GM18907 (cell line): ENCODE results near the gene FRMD3.

ENCODE experiments used
- ATAC-seq: cut with Tn5 transposase; IDR thresholded peaks from one replicate; pipeline ENCODE4 v1.9.1; 2021; ENCODE audit warnings: mild to moderate bottlenecking, moderate library complexity; ENCODE audit not compliant: unreplicated experiment

Gene FRMD3

GRCh38 chr9:83435301-83435700 is 102.9 kb downstream of the FRMD3 start:
- ATAC-seq = no peak

GRCh38 chr9:83434254-83434653 is 103.9 kb downstream of the FRMD3 start:
- ATAC-seq = no peak

GRCh38 chr9:83433846-83434245 is 104.4 kb downstream of the FRMD3 start:
- no peak for ATAC-seq

GRCh38 chr9:83432877-83433550 is 105.2 kb downstream of the FRMD3 start:
- ATAC-seq = no peak

- ATAC-seq = no peak
Measured at GRCh38 chr9:83432104-83432627, 106.0 kb downstream of the FRMD3 start.

- ATAC-seq = no peak
Measured at GRCh38 chr9:83431101-83432060, 106.8 kb downstream of the FRMD3 start.

- ATAC-seq = no peak
Measured at GRCh38 chr9:83430681-83431080, 107.5 kb downstream of the FRMD3 start.

- ATAC-seq = no peak
Measured at GRCh38 chr9:83429229-83429628, 109.0 kb downstream of the FRMD3 start.

GRCh38 chr9:83425240-83425639 is 113.0 kb downstream of the FRMD3 start:
- ATAC-seq = no peak

- no peak for ATAC-seq
Measured at GRCh38 chr9:83424831-83425230, 113.4 kb downstream of the FRMD3 start.

GRCh38 chr9:83423815-83424707 is 114.1 kb downstream of the FRMD3 start:
- no peak for ATAC-seq

GRCh38 chr9:83422527-83422926 is 115.7 kb downstream of the FRMD3 start:
- no peak for ATAC-seq

GRCh38 chr9:83420486-83420885 is 117.7 kb downstream of the FRMD3 start:
- ATAC-seq = no peak

GRCh38 chr9:83419961-83420360 is 118.2 kb downstream of the FRMD3 start:
- ATAC-seq = no peak

- ATAC-seq = no peak
Measured at GRCh38 chr9:83418283-83418682, 119.9 kb downstream of the FRMD3 start.

- ATAC-seq = no peak
Measured at GRCh38 chr9:83413367-83413766, 124.8 kb downstream of the FRMD3 start.

- no peak for ATAC-seq
Measured at GRCh38 chr9:83410701-83411100, 127.5 kb downstream of the FRMD3 start.

GRCh38 chr9:83406921-83407320 is 131.3 kb downstream of the FRMD3 start:
- no peak for ATAC-seq

- no peak for ATAC-seq
Measured at GRCh38 chr9:83405759-83406158, 132.4 kb downstream of the FRMD3 start.

- ATAC-seq = no peak
Measured at GRCh38 chr9:83403527-83404238, 134.5 kb downstream of the FRMD3 start.
